LoVo (cell line): ENCODE data around the gene PLEKHA5.
"Not testable (repeated sequence)": the region's sequence is repeated elsewhere in the genome, so short reads cannot be mapped to it uniquely, and the experiment has no call there.

Source experiments
- DNase-seq: peaks from one replicate; pipeline ENCODE4 v3.0.0-alpha.2; 2016; ENCODE audit warnings: low spot score

PLEKHA5 gene

GRCh38 chr12:19167708-19168107, 38.2 kb downstream of the PLEKHA5 start:
- no peak for DNase-seq

- no peak for DNase-seq
Observed at GRCh38 chr12:19168644-19169043, 39.1 kb downstream of the PLEKHA5 start.

DNA sequence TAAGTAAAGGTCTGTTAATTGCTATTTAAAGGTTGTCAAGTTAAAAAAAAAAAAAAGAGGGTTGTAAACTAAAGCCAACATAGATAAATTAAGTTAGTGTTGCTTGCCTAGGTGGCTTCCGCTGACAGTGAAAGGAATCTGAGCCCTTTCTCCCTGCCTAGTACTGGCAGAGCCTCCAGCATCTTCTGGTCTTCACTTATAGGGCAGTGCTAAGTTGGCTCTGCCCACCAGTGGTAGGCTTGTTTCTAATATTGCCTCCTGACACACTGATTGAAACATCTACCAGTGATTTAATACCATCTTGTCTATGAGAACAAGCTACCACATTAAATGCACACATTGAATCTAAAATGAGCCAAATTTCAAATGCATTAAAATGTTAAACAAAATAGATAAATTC, 39.7 kb downstream of the PLEKHA5 start:
- DNase-seq = no peak

- not testable (repeated sequence) for DNase-seq
Observed at GRCh38 chr12:19170286-19170685, 40.8 kb downstream of the PLEKHA5 start.

DNA sequence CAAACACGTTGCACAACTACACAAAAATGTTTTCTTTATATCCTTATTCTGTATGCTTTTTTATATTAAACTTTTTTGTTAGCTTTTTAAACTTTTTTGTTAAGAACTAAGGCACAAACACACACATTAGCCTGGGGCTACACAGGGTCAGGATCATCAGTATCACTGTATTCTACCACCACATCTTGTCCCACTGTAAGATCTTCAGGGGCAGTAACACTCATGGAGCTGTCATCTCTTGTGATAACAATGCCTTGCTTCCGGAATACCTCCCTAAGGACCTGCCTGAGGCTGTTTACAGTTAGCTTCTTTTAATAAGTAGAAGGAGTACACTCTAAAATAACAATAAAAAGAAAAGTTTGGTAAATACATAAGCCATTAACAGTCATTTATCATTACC, 42.2 kb downstream of the PLEKHA5 start:
- DNase-seq = no peak

DNA sequence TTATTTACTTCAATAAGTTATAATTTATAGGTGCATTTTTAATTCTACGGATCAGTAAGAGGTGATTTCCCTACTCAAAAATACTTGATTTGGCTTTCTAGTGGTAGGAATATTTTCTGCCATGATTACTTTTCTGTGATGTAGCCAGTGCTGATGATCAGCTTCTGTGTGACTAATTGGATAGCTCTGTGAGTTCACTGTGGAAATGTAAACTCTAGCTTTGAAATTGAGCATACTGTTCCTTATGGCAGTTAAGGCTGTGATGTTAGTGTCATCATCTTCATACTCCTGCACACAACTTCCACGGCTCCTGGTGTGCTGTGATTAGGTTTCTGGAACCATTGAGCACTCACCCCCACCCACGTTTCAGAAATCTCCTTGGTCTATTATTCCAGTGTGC, 48.2 kb downstream of the PLEKHA5 start:
- DNase-seq = no peak

DNA sequence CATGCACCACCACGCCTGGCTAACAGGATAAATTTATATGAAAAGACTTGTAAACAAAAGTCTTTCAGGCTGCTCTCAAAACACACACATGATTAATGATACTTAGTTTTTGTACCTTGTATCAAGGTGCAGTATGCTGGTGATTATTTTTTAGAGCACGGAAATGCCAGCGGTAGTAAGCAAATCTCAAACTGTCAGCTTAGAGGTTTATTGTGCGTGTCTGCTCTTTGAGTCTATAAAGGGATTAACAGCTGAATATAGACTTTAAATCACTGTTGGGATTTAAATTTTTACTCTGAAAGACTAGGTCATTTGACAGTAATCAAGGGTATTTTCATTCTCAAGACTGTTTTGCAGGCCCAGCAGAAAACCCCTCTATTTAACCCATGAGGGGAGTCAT, 50.5 kb downstream of the PLEKHA5 start:
- DNase-seq = no peak

GRCh38 chr12:19181666-19182426, 52.3 kb downstream of the PLEKHA5 start:
- no peak for DNase-seq

DNA sequence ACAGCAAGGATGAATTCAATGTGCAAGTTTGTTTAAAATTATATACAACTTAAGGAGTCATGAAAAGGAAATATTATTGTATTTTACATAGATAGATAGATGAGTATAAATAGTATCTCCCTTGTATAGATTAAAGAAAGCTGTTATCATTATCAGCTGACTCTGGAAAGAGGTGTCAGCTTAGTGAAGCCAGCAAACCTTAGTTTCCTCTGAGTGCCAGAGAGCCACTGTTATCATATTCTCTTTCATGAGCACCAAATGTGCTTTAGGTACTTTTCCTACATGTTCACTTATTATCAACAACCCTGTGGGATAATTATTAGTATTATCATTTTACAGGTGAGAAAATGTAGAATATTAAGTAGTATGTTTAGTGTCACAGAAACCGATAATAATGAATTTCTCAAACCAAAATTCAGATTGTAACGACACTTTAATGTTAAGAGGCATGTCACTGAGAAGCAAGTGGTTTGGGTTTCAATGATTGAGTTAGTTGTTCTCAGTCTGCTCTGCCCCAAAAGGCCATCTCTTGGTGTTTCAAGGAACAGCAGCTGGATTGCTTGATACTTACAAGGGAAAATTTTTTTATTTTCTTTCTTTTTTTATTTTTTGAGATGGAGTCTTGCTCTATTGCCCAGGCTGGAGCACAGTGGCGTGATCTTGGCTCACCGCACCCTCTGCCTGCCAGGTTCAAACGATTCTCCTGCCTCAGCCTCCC, 53.7 kb downstream of the PLEKHA5 start:
- DNase-seq = no peak

DNA sequence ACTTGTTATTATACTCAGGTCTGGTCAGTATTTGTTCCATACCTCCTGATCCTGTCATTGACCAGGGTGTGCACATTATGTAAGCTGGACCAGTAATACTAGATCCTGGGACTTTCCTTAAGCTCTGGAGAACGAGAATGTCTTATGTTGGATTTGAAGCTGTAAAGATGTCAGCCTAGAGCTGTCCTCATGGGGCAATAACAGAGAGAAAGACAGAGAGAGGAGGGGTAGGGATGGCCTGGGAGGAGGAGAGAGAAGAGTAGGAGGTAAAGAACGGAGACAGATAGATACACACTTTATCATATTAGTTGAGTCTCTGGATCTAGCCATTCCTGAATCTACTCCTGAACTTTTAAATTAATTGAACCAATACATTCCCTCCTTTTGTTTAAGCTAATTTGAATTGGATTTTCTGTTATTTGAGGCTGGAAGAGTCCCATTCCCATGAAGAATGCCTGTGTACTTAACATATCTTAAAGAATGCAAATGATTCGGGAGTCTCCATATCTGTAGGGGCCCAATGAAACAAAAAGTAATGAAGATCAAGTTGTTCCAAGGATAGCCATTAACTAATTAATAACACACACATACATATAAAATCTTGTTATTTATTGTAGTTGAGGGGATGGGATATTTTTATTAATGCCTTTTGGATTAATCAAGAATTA, 55.9 kb downstream of the PLEKHA5 start:
- no peak for DNase-seq

GRCh38 chr12:19186722-19187661, 57.5 kb downstream of the PLEKHA5 start:
- DNase-seq = peak; percentile 61

GRCh38 chr12:19189522-19189921, 60.0 kb downstream of the PLEKHA5 start:
- DNase-seq = no peak

GRCh38 chr12:19190292-19191031, 60.9 kb downstream of the PLEKHA5 start:
- no peak for DNase-seq

- DNase-seq = no peak
Observed at GRCh38 chr12:19191089-19191488, 61.6 kb downstream of the PLEKHA5 start.

DNA sequence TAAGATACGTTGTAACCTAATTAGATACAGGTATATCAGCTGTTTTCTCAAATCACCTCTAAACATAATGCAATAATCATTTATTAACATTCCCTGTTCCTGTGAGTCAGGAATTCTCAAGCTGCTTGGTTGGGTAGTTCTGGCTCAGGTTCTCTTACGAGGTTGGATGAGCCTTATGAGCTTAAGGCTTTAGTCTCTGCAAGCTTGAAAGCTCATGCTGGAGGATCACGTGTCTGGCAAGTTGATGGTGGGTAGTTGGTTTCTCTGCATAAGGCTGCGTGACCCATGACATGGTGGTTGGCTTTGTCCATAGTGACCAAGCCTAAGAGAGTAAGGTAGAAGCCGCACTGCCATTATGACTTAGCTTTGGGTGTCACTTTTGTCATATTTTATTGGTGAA, 62.0 kb downstream of the PLEKHA5 start:
- no peak for DNase-seq

- no peak for DNase-seq
Observed at GRCh38 chr12:19192710-19193109, 63.2 kb downstream of the PLEKHA5 start.

GRCh38 chr12:19194963-19195362, 65.4 kb downstream of the PLEKHA5 start:
- no peak for DNase-seq

GRCh38 chr12:19196959-19197630, 67.6 kb downstream of the PLEKHA5 start:
- no peak for DNase-seq

GRCh38 chr12:19198272-19198671, 68.7 kb downstream of the PLEKHA5 start:
- no peak for DNase-seq

GRCh38 chr12:19199332-19199731, 69.8 kb downstream of the PLEKHA5 start:
- no peak for DNase-seq

GRCh38 chr12:19200261-19200660, 70.7 kb downstream of the PLEKHA5 start:
- no peak for DNase-seq
